NCI-H2081 treated with DMSO at 0.1 percent for 48 hours (cell line): ENCODE results near the gene MGAM2.

ENCODE experiments used
- DNase-seq: peaks from one replicate; lab custom pipeline; 2025; lab: John Stamatoyannopoulos, UW

MGAM2 gene

DNA sequence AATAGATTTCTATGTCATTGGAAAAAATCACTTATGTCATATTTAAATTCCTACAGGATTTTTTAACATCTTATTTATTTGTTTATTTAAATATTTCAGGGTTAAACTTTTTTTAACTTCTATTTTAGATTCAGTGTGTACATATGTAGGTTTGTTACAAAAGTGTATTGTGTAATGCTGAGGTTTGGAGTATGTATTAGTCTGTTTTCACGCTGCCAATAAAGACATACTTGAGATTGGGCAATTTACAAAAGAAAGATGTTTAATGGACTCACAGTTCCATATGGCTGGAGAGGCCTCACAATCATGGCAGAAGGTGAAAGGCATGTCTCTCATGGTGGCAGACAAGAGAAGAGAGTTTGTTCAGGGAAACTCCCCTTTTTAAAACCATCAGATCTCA lies 65.4 kb downstream of the MGAM2 start:
- no peak for DNase-seq

DNA sequence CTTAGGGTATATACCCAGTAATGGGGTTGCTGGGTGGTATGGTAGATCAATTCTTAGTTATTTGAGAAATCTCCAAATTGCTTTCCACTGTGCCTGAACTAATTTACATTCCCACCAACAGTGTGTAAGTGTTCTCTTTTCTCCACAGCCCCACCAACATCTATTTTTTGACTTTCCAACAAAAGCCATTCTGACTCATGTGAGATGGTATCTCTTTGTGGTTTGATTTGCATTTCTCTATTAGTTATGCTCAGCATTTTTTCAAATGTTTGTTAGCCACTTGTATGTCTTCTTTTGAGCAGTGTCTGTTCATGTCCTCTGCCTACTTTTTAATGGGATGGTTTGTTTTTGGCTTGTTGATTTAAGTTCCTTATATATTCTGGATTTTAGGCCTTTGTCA lies 66.4 kb downstream of the MGAM2 start:
- DNase-seq = no peak

DNA sequence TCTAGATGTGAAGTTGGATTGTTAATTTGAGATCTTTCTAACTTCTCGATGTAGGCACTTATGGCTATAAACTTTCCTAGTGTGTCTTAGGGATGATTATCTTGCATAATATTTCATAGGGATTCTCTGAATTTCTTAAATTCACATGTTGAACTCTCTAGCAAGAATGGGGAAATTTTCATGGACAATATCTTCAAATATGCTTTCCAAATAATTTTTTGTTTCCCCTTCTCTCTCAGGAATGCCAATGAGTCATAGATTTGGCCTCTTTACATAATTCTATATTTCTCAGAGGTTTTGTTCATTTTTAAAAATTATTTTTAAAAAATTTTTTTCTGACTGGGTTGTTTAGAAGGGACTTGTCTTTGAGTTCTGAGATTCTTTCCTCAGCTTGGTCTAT lies 68.9 kb downstream of the MGAM2 start:
- no peak for DNase-seq

DNA sequence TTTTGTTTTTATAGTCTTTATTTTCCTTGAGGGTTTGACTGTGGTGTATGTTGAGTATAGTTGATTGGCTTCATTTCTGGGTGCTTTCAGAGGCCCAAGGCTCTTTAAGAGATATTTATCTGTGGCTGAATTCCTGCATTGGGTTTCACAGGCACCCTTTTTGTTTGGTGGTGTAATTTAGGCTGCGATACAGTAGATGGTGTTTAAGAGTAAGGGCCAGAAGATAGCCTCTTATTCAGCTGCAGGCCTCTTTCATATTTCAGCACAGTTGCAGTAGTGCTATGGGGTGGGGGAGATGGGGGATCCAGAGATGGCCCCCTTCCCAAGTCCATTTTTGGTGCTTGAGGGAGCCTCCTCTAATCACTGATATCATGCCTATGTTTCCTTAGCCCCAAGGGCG lies 69.7 kb downstream of the MGAM2 start:
- no peak for DNase-seq

DNA sequence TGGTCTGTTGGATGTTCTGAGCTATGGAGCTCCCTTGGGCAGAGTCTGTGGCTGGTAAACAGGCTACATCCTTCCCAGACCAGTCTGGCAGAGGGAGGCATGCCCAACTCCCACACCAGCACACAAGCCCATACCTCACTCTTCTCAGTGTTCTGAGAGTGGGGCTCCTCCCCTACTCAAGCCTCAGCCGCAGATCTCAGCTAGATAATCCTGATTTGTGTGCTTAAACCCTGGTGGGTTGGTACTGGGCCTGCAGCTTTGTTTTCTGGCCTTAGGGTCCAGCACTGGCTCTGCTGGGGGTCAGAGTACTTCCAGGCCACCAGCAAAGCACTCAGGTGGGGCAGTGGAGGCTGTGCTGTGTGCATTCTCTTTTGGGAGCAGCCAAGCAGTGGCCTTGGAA lies 70.4 kb downstream of the MGAM2 start:
- no peak for DNase-seq

DNA sequence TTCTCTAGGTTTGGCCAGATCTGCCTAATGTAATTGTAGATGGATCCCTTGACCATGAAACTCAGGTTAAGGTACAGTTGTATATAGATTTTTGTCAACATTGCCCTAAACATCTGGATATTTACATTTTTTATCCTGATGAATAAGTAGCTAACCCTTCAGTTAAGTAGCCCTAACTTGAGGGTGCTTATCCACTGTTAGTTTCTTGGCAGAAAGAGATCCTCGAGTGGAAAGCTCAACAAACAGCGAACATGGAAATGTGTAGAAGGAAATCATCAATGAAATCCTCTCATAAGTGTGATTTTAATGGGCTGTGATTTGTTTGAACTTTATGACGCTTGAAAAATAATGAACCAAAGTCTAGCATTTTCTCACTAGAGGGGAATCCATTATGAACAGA lies 73.6 kb downstream of the MGAM2 start:
- DNase-seq = no peak

DNA sequence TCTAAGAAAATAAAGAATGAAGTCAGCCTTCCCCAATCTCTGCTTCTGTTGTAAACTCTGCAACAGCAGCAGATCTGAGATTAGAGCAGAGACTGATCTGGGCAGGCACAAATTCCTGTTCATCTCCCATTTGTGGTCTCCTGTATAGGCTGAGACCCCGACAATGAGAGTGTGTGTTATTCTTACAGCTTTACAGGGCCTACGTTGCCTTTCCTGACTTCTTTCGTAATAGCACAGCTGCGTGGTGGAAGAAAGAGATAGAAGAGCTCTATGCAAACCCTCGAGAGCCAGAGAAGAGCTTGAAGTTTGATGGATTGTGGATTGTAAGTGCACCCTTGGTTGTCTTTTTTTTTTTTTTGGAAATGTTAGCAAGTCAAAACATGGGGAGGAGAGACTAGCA lies 74.3 kb downstream of the MGAM2 start:
- no peak for DNase-seq

DNA sequence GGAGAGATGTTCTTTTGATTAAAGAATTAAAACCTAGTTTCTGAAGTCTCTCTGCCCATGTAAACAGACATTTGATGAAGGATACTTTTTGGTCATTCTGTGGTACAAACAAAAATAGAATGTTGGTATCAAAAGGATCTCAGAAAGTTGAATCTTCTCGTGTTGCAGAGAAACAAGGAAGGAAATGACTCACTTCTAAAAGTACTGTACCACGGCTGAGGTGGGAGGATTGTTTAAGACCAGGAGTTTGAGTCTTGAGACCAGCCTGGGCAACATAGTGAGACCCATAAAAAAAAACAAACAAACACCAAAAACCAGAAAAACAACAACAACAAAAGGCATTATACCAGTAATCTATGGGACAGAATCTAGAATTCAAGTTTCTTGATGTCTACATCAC lies 76.6 kb downstream of the MGAM2 start:
- no peak for DNase-seq

DNA sequence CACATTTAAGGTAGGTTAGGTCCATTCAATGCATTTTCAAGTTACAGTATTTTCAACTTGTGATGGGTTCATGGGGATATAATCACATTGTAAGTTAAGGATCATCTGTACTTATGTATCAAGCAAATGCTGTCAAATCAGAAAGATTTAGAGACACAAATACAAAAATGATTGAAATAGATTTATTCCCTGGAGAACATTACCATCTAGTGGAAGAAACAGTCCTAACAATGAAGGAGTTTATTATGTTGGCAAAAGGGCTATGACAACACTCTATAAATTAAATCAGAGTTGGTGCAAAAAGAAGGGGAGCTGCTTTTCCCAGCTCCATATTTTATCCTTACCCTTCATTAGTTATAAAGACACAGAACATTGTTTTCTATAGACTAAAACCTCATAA lies 77.3 kb downstream of the MGAM2 start:
- DNase-seq = no peak

DNA sequence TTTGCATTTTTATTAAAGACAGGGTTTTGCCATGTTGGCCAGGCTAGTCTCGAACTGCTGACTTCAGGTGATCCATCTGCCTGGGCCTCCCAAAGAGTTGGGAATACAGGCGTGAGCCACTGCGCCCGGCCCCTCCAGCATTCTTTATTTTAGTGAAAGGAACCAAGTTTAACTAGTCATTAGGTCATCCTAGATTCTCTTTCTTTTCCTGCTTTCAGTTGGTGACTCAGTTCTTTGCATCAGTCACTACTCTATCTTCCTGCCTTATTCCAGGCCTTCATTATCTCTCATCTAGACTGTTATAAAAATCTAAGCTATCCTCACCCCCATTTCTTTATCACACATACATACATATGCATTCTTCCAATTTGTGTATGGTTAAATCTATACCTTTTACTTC lies 82.7 kb downstream of the MGAM2 start:
- no peak for DNase-seq

DNA sequence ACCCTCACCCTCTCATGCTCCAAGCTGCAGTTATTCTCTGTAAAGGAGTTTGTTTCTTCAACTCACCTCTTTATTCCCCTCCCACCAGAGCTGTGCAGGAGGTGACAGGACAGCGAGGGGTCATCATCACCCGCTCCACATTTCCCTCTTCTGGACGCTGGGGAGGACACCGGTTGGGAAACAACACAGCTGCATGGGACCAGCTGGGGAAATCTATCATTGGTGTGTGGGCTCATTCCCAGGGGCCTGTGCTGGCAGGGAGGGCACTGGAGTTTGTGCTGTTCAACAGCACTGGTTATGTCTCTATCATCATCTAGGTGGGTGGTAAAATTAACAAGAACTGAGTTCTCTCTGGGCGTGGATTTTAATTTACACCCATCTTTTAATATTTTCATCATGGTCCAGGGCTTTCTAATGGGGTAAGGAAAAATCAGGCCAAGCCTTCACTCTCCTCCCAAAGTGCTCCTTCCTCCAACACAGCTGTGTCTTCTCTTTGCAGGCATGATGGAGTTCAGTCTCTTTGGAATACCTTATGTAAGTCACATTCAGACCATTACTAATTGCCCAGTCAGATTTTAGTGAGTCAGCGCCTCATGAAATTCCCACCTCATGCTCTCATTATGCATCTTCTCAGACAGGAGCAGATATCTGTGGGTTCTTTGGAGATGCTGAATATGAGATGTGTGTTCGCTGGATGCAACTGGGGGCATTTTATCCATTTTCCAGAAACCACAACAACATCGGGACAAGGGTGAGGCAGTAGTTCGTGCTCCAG lies 84.7 kb downstream of the MGAM2 start:
- no peak for DNase-seq

DNA sequence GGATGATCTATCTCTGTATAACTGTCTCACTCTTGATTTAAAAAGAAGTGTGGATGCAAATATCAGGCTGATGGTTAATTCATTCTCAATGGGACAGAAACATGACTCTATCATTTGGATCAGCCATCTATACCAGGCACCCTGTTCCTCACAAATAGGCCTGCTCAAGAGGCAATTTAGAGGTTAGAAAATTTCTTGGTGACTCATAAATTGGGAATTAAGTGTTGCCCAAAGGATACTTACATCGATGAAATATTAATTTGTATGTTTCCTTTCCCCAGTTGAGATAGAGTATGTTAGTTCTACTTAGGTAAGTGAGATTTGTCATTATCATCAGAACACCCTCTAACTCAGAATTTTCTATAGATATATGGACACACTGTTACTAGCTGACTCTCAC lies 88.7 kb downstream of the MGAM2 start:
- DNase-seq = no peak

DNA sequence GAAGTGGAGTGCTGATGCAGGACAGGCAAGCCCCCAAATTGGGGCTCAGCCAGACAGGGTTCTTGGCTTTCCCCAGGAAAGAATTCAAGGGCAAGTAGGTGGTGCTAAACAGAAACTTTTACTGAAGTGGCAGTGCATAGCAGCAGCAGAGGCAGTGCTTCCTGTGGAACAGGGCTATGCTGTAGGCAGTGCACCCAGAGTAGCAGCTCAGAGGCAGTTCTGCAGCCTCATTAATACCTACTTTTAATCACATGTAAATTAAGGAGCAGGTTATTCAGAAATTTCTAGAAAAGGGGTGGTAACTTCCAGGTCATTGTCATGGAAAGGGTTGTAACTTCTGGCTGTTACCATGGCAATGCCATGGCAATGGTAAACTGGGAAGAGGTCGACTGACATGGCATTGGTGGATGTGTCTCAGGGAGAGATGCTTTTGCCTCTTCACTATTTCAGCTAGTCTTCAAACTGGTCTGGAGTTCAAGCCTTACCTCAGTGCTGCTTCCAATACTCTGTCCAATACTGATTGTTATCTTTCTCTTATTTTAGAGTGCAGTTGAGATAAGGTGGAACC lies 117.1 kb downstream of the MGAM2 start:
- no peak for DNase-seq

DNA sequence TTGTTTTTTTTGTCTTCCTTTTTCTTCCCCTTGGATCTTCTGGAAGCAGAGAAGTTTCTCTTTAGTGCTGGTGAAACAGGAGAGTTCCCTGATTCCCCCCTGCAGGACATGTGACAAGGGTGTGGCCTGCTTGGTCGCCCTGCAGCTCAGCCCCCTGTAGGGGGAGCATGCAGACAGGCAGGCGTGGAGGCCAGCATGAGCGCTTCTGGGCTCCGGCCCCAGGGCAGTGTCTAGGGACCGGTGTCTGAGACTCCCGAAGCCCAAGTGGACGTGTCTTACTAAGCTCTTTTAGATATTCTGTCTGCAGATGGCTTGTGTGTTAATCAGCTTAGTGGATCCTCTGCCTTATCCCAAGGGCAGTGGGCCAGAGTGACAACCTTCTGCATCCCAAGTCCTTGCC lies 120.2 kb downstream of the MGAM2 start:
- no peak for DNase-seq

DNA sequence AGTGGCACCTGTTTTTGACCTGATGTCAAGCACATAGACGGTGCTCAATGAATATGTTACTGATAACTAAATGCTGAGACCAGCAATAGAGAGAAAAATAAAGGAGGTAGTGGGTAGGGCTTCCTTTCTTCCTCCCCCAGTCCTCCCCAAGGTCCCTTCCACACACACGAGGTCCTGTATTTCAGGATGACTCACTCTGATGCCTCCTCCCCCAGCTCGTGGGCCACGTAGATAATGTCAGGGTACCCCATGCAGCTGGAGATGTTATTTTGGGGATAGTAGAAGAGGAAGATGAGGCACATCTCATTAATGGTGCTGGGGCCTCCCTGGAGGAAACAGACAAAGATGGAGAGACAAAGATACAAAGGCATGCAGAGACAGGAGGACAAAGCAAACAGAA lies 129.0 kb downstream of the MGAM2 start:
- no peak for DNase-seq

DNA sequence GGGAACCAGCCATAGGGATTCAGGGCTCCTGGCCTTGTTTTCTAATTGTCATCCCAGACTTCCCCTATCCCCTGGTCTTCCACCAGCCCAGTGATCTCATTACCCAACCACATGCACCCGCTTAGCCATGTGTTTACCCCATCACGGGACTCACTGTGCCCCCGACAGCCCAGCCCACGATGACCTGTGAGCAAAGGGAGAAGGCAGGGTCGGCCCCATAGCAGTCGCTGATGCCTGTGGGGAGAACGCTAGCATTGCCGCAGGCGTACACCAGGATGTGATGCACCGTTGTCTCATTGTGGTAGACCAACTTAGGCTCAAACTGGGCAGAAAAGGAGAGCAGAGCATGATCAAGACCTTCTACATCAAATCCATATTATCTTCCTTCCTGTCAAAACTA lies 132.3 kb downstream of the MGAM2 start:
- no peak for DNase-seq

DNA sequence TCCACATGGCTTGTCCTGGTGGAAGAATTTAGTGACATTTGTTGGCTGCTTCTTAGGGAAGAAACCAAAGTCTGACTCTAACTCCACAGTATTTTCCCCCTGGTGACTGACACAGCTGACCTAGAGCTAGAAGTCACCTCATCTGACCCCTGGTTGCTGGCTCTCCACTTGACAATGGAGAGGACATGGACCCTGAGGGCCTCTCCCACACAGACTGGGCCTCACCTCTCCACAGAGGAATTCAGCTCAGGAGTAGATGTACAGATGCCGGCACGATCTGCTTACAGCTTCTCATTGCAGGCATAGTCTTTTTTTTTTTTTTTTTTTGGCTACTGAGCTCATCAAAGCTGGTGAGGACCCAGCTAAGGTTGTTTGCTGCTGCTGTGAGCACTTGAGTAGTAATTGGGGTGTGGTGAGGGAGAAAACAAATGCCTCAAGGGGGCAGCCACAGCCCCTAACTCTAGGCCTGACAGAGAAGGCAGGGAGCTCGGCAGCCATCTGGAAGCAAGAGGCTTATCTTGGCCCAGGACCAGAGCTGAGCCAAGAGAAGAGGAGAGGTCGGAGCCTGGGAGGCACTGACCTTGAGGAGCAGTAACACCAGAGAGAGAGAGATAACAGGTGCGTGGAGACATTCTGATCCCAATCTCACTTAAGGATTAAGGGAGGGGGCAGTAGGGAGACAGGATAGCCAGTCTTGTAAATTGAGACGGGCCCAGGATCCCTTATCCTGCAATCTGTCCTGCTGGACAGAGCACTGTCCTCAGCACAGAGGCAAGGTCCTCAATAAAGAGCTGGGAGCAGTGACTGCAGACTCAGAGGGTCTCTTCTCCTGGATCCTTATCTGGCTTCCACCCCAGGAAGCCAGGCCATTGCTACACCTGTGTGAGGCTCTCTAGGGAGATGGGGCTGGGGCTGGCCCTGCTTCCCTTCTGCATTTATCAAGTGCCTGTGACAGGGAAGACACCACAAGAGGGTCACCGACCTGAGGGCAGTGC lies 136.9 kb downstream of the MGAM2 start:
- DNase-seq = no peak

DNA sequence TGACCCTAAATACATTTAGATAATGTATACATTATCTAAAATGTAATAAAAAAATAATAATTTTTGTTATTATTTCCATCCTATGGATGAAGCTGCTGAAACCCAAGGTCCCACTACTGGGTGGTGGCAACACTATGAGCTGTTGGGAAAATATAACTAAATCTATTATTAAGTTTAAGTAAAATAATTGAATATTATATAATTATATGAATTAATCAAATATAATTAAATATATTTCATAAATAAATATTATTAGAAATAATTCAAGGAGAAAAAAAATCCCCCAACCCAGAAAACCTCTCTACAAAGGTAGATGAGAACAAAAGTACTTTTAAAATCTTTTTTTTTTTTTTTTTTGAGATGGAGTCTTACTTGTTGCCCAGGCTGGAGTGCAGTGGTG lies 138.4 kb downstream of the MGAM2 start:
- no peak for DNase-seq

DNA sequence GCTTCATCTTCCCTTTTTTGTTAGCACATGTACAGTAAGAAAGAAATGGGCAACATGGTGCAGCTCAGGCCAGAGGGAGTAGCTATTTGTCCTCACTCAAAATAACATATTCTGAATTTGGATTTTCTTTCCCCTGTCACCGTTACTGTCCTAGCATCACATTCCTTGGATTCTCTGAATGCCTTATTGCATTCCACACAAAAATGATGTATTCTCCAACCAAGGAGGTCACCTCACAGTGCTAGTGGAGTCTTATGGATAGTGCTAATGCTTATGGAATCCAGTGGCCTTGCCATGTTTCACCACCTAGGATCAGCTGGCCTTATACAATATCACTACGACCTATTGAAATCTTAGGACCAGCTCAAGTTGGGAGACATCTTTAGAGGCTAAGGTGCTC lies 139.2 kb downstream of the MGAM2 start:
- DNase-seq = no peak

DNA sequence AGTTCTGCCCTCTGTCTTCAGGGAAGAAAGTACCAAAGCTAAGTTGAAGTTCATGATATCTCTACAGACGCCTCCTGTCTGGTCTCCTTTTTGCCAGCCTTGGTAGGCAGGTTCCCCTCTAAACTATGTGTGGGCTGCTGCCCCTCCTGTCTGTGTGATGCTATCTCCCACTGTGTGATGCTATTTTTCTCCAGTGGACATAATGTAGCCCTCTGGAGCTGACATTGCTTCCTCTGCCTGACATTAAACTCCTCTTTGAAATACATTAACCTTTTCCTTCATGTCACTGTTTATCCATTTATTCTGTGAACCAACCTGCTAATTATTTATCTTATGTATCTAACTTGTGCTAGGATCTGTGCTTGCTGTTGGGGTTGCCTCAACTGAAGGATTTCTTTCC lies 146.4 kb downstream of the MGAM2 start, which contains the start of gene PRSS58:
TSS of gene PRSS58 (minus strand) at position 101 of the 400 bp plus-strand sequence. CDS start 351 bp downstream, outside the sequence.
- DNase-seq = no peak

DNA sequence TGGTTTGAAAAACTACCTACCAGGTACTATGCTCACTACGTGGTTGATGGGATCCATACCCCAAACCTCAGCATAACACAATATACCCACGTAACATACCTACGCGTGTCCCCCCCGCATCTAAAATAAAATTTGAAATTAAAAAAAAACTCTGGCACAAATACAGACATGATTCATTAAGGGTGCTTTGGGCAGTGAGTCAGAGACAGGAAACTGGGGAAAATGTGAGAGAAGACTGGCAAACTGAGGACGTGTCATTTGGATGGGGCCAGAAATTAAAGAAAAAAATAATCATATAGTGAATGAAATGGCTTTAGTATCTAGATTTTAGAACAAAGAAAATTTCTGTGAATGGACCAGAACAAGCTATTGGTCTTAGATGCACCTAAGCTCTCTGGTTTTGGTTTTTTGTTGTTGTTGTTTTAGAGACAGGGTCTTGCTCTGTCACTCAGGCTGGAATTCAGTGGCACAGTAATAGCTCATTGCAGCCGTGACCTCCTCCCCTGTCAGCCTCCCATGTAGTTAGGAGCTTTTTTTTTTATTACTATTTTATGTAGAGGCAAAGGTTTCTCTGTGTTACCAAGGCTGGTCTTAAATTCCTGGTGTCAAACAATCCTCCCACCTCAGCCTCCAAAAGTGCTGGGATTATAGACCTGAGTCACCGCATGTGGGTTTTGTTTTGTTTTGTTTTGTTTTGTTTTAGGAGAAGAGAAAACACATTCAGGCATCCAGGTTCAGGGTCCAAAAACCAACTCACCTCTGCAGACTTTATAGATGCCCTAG lies 152.3 kb downstream of the MGAM2 start:
- DNase-seq = no peak
